Measurements from ENCODE around the gene TFB1M. TPM values are rescaled to one million over a fixed set of nuclear protein-coding genes. Genes with fewer than 3 reads are reported as not detected.
A peak's percentile ranks its signal among the peaks of the same experiment; 100 is the strongest.

TFB1M gene
- total RNA-seq, 2 experiments from 2014 or later, result 25.8 to 26.5 TPM

DNA sequence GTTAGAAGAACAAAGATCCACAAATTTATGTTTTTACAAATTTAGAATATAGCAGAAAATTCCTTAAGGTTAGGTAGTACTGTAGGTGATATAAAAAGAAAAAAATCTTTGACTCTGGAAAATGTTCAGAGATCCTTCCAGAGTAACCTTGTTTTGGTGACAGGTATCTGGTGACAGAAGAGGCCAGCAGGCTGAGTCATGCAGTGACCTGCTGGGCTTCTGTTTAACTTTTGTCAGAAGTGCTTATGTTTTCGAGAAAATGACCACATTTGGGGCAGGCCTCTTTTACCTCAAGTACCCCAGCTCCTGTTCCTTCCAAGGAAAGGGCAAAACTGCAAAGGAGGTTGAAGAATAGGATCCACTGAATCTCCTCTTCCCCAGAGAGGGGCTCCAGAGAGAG, 60.9 kb downstream of the TFB1M start:
- H3K36me3 Mint-ChIP-seq (ENCODE audit: low read depth), result peaks cover 24% of the 10 kb centered on the region
- CTCF ChIA-PET, result interaction anchor here (2.2 kb wide), 1 partner anchor 29 kb away, joined by 6 read pairs; no protein-coding TSS in a partner anchor
- H3K4me3 Mint-ChIP-seq, result no peak overlapping the region
- H3K9me3 Mint-ChIP-seq, result no peaks in the 10 kb centered on the region
- no peak overlapping the region for H3K27ac Mint-ChIP-seq
- no peak for DNase-seq
- POLR2A ChIA-PET, result no interaction called here
- no peaks in the 10 kb centered on the region for H3K27me3 Mint-ChIP-seq
- H3K4me1 Mint-ChIP-seq, result peaks cover 2% of the 10 kb centered on the region

DNA sequence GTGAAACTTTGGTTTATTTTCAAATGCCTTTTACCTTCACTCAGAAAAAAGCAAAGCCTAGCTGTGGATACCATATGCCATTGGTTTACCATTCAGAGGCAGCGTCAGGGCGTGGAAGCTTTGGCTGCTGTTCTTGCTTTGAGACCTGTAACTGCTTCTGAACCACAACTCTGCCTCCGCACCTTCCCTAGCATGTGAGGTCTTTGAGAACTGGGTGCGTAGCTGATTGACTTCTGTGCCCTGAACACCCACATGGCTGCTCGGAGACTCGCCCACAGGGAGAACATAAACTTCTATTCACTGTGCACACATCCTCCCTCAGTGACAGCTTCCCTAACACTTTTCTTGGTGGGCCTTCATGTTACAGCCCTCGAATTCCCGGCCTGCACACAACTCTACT, 61.7 kb downstream of the TFB1M start:
- no peak overlapping the region for H3K27ac Mint-ChIP-seq
- H3K9me3 Mint-ChIP-seq, result no peaks in the 10 kb centered on the region
- H3K27me3 Mint-ChIP-seq, result no peaks in the 10 kb centered on the region
- POLR2A ChIA-PET, result no interaction called here
- H3K36me3 Mint-ChIP-seq (ENCODE audit: low read depth), result peaks cover 21% of the 10 kb centered on the region
- no peak for DNase-seq
- H3K4me1 Mint-ChIP-seq, result peaks cover 2% of the 10 kb centered on the region
- H3K4me3 Mint-ChIP-seq, result no peak overlapping the region
- CTCF ChIA-PET, result interaction anchor here (2.2 kb wide), 1 partner anchor 28 kb away, joined by 6 read pairs; no protein-coding TSS in a partner anchor

DNA sequence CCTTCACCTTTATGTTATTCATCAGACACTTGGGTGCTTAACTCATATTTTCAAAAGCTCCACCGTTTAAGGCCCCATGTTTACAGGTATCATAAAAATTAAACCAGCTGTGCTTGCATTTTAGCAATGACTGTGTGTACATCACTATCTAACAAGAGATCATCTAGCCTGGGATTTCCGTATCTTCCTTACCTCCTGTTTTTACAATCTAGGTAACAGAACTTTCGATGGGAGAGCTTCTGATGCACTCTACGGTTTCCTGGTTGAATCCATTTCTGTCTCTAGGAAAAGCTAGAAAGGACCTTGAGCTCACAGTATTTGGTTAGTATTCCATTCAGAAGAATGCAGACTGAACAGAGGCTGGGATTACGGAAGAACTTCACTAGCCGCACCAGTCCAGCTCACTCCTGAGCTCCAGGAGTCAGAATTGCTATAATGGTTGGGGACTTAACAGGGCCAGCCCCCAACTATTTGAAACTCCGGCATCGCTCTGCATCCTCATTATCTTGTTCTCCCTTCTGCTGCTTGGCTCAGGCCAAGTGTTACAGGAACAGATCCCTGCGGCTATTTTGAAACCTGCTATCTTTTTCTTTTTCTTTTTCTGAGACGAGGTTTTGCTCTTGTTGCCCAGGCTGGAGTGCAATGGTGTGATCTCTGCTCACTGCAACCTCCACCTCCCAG, 63.4 kb downstream of the TFB1M start:
- H3K36me3 Mint-ChIP-seq (ENCODE audit: low read depth), result peaks cover 16% of the 10 kb centered on the region
- POLR2A ChIA-PET, result no interaction called here
- CTCF ChIA-PET, result interaction anchor here (0.6 to 1.4 kb wide), 6 partner anchors 8 to 73 kb away, joined by 3 to 5 read pairs (median 3); no protein-coding TSS in a partner anchor
- DNase-seq, result no peak
- H3K27me3 Mint-ChIP-seq, result no peaks in the 10 kb centered on the region
- H3K4me3 Mint-ChIP-seq, result no peak overlapping the region
- H3K9me3 Mint-ChIP-seq, result no peaks in the 10 kb centered on the region
- no peak overlapping the region for H3K27ac Mint-ChIP-seq
- peaks cover 2% of the 10 kb centered on the region for H3K4me1 Mint-ChIP-seq

DNA sequence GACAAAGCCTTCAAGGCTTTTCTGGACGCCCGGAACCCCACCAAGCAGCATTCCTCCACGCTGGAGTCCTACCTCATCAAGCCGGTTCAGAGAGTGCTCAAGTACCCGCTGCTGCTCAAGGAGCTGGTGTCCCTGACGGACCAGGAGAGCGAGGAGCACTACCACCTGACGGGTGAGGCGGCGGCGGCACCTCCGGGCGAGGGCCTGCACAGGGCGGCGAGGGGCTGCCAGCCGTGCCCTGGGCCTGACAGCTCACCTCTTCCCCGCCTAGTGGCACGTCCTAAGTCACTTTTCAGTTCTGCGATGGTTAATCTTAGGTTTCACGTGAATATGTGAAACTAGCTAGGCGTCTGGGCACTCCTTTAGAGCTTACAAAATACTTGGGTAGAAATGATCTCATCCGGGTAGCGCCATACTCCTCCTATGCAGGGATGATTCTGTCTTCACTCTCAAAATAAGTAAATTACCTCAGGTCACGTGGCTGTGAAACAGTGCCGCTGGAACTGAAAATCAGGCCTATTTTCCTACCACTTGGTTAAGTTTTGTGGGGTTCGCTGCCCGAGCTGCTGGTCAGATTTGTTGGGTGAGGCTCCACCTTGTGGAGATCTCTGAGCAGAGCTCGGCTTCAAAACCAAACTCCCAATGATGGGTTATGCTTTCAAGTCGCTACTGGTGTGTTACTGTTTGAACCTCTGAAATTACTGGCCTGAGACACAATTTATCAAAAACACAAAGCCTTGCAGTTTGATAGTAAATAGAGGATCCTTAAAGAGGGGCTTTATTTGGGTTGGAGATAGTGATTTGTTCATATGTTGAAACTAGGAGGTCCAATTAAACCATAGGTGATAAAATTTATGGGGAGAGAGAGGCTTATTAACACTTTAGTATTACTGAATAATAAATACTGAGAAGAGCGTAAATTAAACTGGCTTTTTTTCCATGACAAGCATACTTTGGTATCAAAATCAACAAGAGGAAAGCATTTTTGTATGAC, 66.0 kb downstream of the TFB1M start:
- Mint-ChIP-seq H3K27ac (no peak overlapping the region), H3K9me3 (no peaks in the 10 kb centered on the region), H3K4me3 (no peak overlapping the region), H3K27me3 (no peaks in the 10 kb centered on the region), H3K36me3 (ENCODE audit: low read depth) (peaks cover 3% of the 10 kb centered on the region), H3K4me1 (no peaks in the 10 kb centered on the region)
- DNase-seq, result peak; percentile 20
- ChIA-PET CTCF (interaction anchor here (0.7 to 1.9 kb wide), 11 partner anchors 10 to 325 kb away, joined by 3 to 9 read pairs (median 3); no protein-coding TSS in a partner anchor), POLR2A (no interaction called here)

DNA sequence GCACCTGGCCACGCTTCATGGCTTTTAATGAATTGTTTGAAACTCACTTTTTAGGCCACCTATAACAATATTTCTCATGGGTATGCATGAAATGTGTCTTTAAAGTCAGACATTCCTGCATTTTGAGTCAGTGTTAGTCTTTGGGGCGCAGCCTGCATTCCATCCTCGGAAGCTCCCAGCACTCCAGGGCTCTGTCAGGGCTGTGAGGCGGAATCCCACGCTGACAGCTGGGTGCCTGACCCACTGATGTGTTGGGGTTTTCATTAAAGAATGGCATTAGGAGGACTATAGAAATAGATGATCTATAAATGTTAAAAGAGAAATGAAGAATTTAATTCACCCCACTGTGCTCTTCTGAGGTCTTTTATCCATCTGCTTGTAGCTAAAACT, 66.7 kb downstream of the TFB1M start:
- Mint-ChIP-seq H3K4me1 (no peaks in the 10 kb centered on the region), H3K36me3 (ENCODE audit: low read depth) (peaks cover 3% of the 10 kb centered on the region)
- POLR2A ChIA-PET, result no interaction called here

DNA sequence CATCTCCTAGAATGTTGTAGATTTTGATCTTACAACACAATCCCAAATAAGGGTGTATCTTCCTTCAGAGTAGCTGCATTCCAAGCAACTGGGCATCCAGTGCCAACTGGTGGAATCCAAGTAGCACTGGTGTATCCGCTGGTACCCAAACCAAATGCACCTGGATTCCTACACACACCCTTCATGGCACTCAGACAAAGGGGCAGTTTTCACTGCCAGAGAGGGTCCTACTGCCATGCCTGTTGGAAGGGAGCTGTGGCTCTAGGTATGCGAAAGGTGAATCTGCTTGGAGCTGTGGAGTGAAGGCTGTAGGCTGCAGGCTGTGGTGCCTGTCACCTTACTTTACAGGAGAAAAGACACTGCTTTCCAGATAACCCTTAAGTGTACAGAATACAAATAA, 67.5 kb downstream of the TFB1M start:
- peaks cover 3% of the 10 kb centered on the region for H3K36me3 Mint-ChIP-seq (ENCODE audit: low read depth)
- no peak overlapping the region for H3K4me3 Mint-ChIP-seq

More for the DNA sequence above, 66.7 kb downstream of the TFB1M start:
- DNase-seq, result no peak
- CTCF ChIA-PET, result interaction anchor here (0.7 to 1.9 kb wide), 10 partner anchors 11 to 324 kb away, joined by 3 to 9 read pairs (median 3); no protein-coding TSS in a partner anchor
- H3K27me3 Mint-ChIP-seq, result no peaks in the 10 kb centered on the region
- H3K9me3 Mint-ChIP-seq, result no peaks in the 10 kb centered on the region
- no peak overlapping the region for H3K4me3 Mint-ChIP-seq
- no peak overlapping the region for H3K27ac Mint-ChIP-seq

DNA sequence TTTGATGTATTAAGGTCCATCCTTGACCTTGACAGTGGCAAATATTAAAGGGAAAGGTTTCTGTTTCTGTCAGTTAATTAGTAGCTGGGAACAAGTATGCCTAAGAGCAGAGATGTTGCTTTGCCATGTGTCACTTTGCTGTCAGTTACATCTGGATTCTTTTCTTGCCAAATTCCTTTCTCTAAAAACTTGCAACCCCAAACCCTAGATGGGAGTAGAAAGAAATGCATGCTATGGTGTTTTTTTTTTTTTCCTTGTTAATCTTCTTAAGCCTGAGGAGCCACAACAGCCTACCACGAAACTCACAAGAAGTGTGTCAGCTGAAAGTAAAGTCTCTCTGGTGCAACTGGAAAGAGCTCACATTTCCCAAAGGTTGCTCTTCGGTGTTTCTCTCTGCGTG, 68.5 kb downstream of the TFB1M start:
- Mint-ChIP-seq H3K27me3 (no peaks in the 10 kb centered on the region), H3K36me3 (ENCODE audit: low read depth) (peaks cover 3% of the 10 kb centered on the region), H3K4me1 (peaks cover 3% of the 10 kb centered on the region), H3K4me3 (no peak overlapping the region), H3K27ac (peak overlapping the region; percentile 9), H3K9me3 (no peaks in the 10 kb centered on the region)
- ChIA-PET POLR2A (no interaction called here), CTCF (interaction anchor here (0.7 to 1.0 kb wide), 3 partner anchors 16 to 1869 kb away, joined by 3 to 4 read pairs (median 3); no protein-coding TSS in a partner anchor)
- DNase-seq, result no peak

More for the DNA sequence above, 67.5 kb downstream of the TFB1M start:
- ChIA-PET CTCF (interaction anchor here (1.0 to 1.9 kb wide), 2 partner anchors 11 to 57 kb away, joined by 3 to 4 read pairs; no protein-coding TSS in a partner anchor), POLR2A (no interaction called here)
- H3K27ac Mint-ChIP-seq, result no peak overlapping the region
- H3K9me3 Mint-ChIP-seq, result no peaks in the 10 kb centered on the region
- peaks cover 3% of the 10 kb centered on the region for H3K4me1 Mint-ChIP-seq
- no peaks in the 10 kb centered on the region for H3K27me3 Mint-ChIP-seq
- no peak for DNase-seq

DNA sequence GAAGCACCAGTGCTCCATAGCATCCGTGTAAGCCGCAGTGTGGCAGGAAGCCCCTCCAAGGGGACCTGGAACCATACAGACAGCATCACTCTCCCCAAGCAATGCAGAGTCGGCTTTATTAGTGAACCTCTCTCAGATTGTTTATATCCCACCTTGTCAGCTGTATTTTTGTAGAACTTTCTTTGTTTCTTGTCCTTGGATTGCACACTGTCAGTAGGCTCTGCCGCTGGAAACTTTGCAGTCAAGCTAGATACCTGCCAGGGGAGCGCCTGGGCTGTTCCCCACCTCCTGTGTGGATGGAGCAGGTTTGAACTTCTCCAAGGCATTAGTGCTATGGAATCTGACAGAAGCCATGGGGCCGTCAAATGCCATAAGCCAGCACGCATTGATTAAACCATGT, 69.1 kb downstream of the TFB1M start:
- Mint-ChIP-seq H3K27me3 (no peaks in the 10 kb centered on the region), H3K36me3 (ENCODE audit: low read depth) (no peaks in the 10 kb centered on the region), H3K4me1 (peaks cover 3% of the 10 kb centered on the region), H3K4me3 (no peak overlapping the region), H3K27ac (no peak overlapping the region), H3K9me3 (no peaks in the 10 kb centered on the region)
- no peak for DNase-seq
- ChIA-PET POLR2A (no interaction called here), CTCF (interaction anchor here (1.0 kb wide), 1 partner anchor 15 kb away, joined by 3 read pairs; no protein-coding TSS in a partner anchor)

DNA sequence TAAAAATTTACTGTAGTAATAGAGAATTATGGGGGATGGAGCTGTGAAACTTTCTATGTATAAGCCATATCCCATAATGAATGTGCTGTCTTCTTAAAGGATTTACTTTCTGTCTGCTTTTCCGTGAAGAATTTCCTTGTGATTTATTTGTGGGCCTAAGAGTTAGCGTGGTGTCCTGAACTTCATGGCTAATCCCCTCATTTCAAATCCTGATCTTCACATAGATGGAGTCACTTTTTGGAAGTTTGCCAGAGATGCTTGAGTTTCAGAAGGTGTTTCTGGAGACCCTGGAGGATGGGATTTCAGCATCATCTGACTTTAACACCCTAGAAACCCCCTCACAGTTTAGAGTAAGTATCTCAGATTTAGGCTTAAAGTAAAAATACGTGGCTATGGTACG, 69.8 kb downstream of the TFB1M start:
- DNase-seq, result no peak
- H3K27ac Mint-ChIP-seq, result no peak overlapping the region
- peaks cover 3% of the 10 kb centered on the region for H3K4me1 Mint-ChIP-seq
- POLR2A ChIA-PET, result no interaction called here
- no peaks in the 10 kb centered on the region for H3K36me3 Mint-ChIP-seq (ENCODE audit: low read depth)
- no peaks in the 10 kb centered on the region for H3K9me3 Mint-ChIP-seq
- H3K4me3 Mint-ChIP-seq, result no peak overlapping the region
- CTCF ChIA-PET, result interaction anchor here (1.0 to 1.1 kb wide), 2 partner anchors 10 to 13 kb away, joined by 3 read pairs; no protein-coding TSS in a partner anchor
- H3K27me3 Mint-ChIP-seq, result no peaks in the 10 kb centered on the region

DNA sequence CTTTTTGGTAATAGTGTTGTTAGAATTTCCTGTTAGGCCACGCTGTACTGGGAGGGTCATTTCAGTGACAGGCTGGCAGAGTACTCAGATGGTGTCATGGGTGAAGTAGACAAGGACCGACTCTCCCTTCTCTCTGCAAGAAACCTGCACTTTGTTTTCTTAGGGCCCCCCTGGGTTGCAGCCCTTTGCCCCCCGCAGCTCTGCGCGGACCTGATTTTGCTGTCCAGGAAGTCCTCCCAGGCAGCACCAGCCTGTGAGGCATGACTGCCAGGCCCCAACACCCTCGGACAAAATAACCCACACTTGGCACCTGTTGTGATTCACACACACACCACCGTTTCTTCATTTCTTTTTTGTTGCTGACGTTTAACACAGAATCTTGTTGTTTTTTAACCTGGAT, 72.3 kb downstream of the TFB1M start:
- H3K27ac Mint-ChIP-seq, result no peak overlapping the region
- H3K36me3 Mint-ChIP-seq (ENCODE audit: low read depth), result no peaks in the 10 kb centered on the region
- H3K4me3 Mint-ChIP-seq, result no peak overlapping the region
- CTCF ChIA-PET, result no interaction called here
- no peaks in the 10 kb centered on the region for H3K27me3 Mint-ChIP-seq
- POLR2A ChIA-PET, result no interaction called here
- DNase-seq, result no peak
- H3K9me3 Mint-ChIP-seq, result peaks cover 11% of the 10 kb centered on the region
- H3K4me1 Mint-ChIP-seq, result peaks cover 3% of the 10 kb centered on the region

DNA sequence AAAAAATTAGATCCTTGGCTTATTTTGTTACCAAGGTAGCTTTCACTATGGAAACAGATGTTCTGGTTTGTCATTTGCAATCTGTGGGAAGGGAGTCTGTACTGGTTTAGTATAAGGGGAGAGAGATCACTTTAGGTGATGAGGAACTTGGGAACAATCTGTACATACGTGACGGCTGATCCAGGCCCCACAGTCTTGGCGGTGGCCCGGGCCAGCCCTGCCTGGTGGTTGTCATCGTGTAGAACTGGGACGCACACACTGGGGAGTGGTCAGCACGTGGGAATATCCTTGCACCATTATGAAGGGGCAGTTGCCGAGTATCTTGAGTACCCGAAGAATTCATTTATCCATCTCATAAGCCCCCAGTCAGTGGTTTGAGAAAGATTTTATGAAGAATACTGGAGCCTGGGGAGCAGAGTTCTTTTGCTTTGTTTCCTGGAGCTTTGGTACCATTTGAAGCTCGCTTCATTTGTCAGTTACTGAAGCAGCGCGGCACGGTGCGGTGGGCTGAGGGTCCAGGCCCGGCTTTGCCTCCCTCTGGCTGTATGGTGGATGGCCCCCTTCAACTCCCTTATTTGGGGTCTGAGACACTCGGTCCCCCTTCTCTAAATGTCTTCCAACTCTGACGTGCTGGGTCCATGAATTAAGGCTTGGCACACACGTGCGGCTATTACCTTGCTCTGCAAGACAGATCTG, 73.2 kb downstream of the TFB1M start:
- Mint-ChIP-seq H3K4me3 (no peak overlapping the region), H3K27ac (no peak overlapping the region), H3K9me3 (peaks cover 11% of the 10 kb centered on the region), H3K27me3 (no peaks in the 10 kb centered on the region), H3K36me3 (ENCODE audit: low read depth) (no peaks in the 10 kb centered on the region), H3K4me1 (peaks cover 3% of the 10 kb centered on the region)
- CTCF ChIA-PET, result no interaction called here
- POLR2A ChIA-PET, result no interaction called here
- DNase-seq, result no peak

DNA sequence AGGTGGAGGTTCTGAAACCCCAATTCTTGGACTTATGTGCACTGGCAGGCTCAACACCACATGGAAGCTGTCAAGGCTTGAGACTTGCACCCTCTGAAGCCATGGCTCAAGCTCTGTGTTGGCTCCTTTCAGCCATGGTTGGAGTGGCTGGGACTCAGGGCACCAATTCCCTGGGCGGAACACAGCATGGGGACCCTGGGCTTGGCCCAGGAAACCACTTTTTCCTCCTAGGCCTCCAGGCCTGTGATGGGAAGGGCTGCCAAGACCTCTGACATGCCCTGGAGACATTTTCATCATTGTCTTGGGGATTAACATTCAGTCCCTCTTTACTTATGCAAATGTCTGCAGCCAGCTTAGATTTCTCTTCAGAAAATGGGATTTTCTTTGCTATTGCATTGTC, 76.7 kb downstream of the TFB1M start:
- POLR2A ChIA-PET, result no interaction called here
- H3K4me3 Mint-ChIP-seq, result no peak overlapping the region
- CTCF ChIA-PET, result no interaction called here
- no peaks in the 10 kb centered on the region for H3K27me3 Mint-ChIP-seq
- no peaks in the 10 kb centered on the region for H3K36me3 Mint-ChIP-seq (ENCODE audit: low read depth)
- no peak overlapping the region for H3K27ac Mint-ChIP-seq
- DNase-seq, result no peak
- H3K9me3 Mint-ChIP-seq, result peaks cover 11% of the 10 kb centered on the region
- H3K4me1 Mint-ChIP-seq, result peaks cover 3% of the 10 kb centered on the region
